IPS-15b (cell line): ENCODE data around the gene ERLEC1.
"Not testable (repeated sequence)": the region's sequence is repeated elsewhere in the genome, so short reads cannot be mapped to it uniquely, and the experiment has no call there.

Experiments used
- H3K27me3 ChIP-seq: one replicate; pipeline ENCODE4 v1.6.1; 2013; ENCODE audit warnings: low read length; ENCODE audit not compliant: control insufficient read depth, insufficient read depth
- H3K36me3 ChIP-seq: one replicate; pipeline ENCODE4 v1.6.1; 2013; ENCODE audit warnings: low read length; ENCODE audit not compliant: control insufficient read depth, insufficient read depth
- H3K4me1 ChIP-seq: one replicate; pipeline ENCODE4 v1.6.1; 2013; ENCODE audit warnings: mild to moderate bottlenecking, low read length; ENCODE audit not compliant: control insufficient read depth, insufficient read depth
- H3K4me3 ChIP-seq: one replicate; pipeline ENCODE4 v1.5.1; 2013; ENCODE audit warnings: low read depth, low read length
- H3K9ac ChIP-seq: one replicate; pipeline ENCODE4 v1.6.1; 2013; ENCODE audit warnings: low read depth, mild to moderate bottlenecking, low read length
- H3K9me3 ChIP-seq: one replicate; pipeline ENCODE4 v1.6.1; 2013; ENCODE audit warnings: mild to moderate bottlenecking, low read length; ENCODE audit not compliant: control insufficient read depth, insufficient read depth

The ERLEC1 gene

DNA sequence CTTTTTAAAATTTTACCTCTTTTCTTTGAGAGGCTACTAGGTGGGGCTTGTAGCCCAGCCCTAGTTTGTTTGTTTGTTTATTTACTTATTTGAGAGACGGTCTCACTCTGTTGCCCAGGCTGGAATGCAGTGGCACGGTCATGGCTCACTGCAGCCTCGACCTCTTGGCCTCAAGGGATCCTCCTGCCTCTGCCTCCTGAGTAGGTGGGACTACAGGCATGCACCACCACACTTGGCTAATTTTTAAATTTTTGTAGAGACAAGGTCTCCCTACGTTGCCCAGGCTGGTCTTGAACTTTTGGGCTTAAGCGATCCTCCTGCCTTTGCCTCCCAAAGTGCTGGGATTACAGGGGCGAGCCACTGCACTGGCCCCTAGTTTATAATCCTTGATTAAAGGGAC lies 35.0 kb downstream of the ERLEC1 start:
- Histone ChIP-seq H3K9me3 (no peaks in the 10 kb centered on the region), H3K4me3 (no peak overlapping the region), H3K9ac (no peak overlapping the region), H3K27me3 (no peaks in the 10 kb centered on the region), H3K36me3 (no peaks in the 10 kb centered on the region), H3K4me1 (peaks cover 8% of the 10 kb centered on the region)

DNA sequence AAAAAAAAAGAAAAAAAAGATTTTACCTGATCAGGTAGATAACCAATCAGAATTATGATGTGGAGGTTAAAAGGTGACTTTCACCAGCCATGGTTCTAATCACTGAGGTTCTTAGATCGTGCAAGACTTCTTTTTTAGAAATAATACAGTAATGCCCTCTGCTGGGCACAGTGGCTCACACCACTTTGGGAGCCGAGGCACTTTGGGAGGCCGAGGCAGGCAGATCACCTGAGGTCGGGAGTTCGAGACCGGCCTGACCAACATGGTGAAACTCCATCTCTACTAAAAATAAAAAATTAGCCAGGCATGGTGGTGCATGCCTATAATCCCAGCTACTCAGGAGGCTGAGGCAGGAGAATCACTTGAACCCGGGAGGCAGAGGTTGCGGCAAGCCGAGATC lies 36.8 kb downstream of the ERLEC1 start:
- H3K36me3 ChIP-seq, H3K9me3 ChIP-seq, H3K4me1 ChIP-seq, H3K27me3 ChIP-seq, H3K4me3 ChIP-seq, H3K9ac ChIP-seq: not testable (repeated sequence)

DNA sequence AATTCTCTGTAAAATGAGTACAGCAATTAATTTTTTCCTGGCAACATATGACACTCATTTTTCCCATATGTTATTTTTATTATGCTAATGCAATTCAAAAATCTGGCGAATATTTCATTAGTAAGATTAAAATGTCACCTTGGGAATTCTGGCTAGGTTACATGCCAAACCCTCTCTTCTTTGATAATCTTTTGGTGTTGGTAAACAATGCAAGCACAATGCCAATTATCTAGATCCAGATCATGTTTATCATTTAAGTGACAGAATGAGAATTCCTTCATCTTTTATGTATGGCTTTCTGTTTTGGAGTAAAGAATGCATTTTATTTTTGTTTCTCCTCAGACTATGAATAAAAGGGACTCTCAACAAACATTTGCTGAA lies 39.2 kb downstream of the ERLEC1 start:
- Histone ChIP-seq H3K9me3 (no peaks in the 10 kb centered on the region), H3K27me3 (no peaks in the 10 kb centered on the region), H3K36me3 (no peaks in the 10 kb centered on the region), H3K4me1 (peaks cover 7% of the 10 kb centered on the region), H3K4me3 (no peak overlapping the region), H3K9ac (no peak overlapping the region)

DNA sequence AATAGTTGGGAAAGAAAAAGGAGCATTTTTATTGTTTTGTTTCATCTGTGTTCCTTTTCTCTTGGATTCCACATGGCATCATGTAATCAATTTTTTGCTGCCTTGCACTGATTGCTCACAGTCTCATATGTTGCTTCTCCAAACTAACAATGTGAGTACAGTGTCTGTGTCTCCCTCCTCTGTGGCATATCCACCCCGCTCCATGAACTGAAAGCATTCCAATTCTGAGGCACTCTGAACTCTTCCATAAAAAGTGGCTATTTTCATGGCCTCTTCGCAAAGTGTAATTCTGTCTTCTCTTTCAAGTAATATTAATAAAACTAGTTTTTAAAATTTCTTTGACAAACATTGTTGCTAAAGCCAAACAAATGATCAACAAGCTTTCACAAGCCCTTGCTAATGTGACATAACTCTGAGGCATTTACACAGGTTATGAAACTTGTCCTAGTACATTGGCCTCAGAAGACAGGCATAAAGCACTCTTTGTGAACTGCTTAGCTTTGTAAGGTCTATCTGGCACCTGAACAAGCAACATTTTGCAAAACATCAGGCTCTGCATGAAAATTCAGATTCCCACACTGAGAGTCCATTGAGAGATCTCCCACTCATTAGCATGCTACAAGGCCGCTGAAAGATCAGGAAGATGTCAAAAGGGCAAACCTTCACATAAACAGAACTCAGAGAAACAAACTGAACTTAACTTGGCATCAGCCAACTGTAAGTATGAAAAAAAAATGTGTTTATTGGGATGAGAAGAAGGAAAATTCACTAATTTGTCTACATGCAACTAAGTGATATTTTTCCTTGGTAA lies 39.9 kb downstream of the ERLEC1 start:
- no peak overlapping the region for H3K4me3 ChIP-seq
- no peaks in the 10 kb centered on the region for H3K9me3 ChIP-seq
- H3K9ac ChIP-seq = no peak overlapping the region
- peaks cover 7% of the 10 kb centered on the region for H3K4me1 ChIP-seq
- no peaks in the 10 kb centered on the region for H3K36me3 ChIP-seq
- no peaks in the 10 kb centered on the region for H3K27me3 ChIP-seq

DNA sequence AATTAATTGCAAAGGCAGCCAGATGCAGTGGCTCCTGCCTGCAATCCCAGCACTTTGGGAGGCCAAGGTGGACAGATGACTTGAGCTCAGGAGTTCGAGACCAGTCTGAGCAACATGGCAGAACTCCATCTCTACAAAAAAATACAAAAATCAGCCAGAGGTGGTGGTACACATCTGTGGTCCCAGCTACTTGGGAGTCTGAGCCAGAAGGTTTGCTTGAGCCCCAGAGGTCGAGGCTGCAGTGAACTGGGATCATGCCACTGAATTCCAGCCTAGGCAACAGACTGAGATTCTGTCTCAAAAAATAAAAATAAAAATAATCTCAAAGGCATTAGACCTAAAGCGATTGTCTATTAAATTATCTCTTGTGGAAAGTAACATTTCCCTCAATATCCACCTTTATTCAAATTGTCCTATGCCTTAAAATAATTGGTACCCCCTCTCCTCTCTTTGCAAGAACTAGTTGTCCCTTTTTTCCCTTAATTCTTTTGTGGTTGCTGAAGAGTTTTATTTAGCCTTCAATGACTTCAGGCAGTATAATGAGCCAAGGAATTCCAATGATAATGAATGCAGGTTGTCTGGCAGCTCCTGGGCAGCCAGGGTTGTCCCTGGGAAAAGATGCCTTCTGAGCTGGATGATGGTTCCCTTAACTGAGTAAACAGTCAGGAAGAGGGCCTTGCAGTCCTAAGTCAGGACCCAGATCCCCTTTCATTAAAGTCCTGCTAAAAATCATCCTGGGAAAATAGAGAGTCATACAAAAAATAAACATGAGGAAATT lies 40.7 kb downstream of the ERLEC1 start:
- no peak overlapping the region for H3K9ac ChIP-seq
- no peaks in the 10 kb centered on the region for H3K36me3 ChIP-seq
- no peaks in the 10 kb centered on the region for H3K27me3 ChIP-seq
- H3K4me1 ChIP-seq = peaks cover 7% of the 10 kb centered on the region
- no peak overlapping the region for H3K4me3 ChIP-seq
- H3K9me3 ChIP-seq = no peaks in the 10 kb centered on the region

DNA sequence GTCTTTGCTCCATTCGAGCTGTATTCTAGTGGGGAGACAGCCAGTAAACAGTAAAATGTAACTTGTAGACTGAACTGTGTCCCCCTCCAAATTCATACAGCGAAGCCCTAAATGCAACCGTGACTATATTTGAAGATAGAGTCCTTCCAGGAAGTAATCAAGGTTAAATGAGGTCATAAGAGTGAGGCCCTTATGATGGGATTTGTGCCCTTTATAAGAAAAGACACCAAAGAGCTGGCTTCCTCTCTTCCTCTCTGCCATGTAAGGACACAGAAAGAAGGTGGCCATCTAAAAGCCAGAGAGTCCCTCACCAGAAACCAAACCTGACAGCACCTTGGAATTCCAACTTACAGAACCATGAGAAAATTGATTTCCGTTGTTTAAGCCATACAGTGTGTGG lies 41.5 kb downstream of the ERLEC1 start:
- H3K4me3 ChIP-seq = no peak overlapping the region
- H3K27me3 ChIP-seq = no peaks in the 10 kb centered on the region
- no peaks in the 10 kb centered on the region for H3K36me3 ChIP-seq
- no peaks in the 10 kb centered on the region for H3K9me3 ChIP-seq
- peaks cover 7% of the 10 kb centered on the region for H3K4me1 ChIP-seq
- no peak overlapping the region for H3K9ac ChIP-seq

DNA sequence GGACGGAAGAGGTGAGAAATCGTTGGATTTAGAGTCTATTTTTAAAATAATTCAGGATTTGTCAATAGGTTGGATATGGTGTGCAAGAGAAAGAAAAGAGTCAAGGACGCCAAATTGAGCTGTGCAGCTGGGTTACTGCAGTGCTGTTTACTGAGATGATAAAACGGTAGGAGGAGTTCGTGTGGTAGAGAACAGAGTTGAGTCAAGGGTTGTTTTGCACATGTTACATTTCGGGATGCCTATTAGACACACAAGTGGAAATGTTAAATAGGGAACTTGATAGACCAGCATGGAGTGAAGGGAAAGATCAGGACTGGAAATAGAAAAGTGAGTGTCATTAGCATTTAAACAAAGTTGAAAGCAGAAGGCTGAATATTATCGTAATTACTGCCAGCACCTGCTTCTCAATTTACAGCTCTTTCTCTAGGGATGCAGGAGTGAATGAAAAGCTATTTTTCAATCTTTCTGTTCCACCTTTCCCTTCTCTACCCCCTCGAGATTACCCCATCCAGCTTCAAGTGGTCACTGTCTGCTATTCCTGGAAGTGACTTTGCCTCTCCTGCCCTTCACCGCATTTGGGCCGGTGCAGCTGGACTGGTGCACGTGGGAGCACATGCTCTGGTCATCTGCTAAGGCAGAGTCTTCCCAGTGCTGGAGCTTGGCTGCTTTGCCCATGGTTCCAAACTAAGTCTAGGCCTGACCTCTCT lies 42.6 kb downstream of the ERLEC1 start:
- H3K4me1 ChIP-seq = peaks cover 7% of the 10 kb centered on the region
- no peak overlapping the region for H3K9ac ChIP-seq
- H3K4me3 ChIP-seq = no peak overlapping the region
- no peaks in the 10 kb centered on the region for H3K36me3 ChIP-seq
- no peaks in the 10 kb centered on the region for H3K27me3 ChIP-seq
- H3K9me3 ChIP-seq = no peaks in the 10 kb centered on the region

DNA sequence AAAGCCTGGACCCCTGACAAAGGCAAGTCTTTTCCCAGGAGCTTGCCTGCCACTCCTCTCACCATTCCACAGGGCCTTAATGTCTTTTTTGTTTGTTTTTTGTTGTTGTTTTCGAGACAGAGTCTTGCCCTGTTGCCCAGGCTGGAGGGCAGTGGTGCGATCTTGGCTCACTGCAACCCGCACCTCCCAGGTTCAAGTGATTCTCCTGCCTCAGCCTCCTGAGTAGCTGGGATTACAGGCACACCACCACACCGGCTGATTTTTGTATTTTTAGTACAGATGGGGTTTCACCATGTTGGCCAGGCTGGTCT lies 43.1 kb downstream of the ERLEC1 start:
- H3K4me1 ChIP-seq, H3K9me3 ChIP-seq, H3K9ac ChIP-seq, H3K36me3 ChIP-seq, H3K4me3 ChIP-seq, H3K27me3 ChIP-seq: not testable (repeated sequence)

DNA sequence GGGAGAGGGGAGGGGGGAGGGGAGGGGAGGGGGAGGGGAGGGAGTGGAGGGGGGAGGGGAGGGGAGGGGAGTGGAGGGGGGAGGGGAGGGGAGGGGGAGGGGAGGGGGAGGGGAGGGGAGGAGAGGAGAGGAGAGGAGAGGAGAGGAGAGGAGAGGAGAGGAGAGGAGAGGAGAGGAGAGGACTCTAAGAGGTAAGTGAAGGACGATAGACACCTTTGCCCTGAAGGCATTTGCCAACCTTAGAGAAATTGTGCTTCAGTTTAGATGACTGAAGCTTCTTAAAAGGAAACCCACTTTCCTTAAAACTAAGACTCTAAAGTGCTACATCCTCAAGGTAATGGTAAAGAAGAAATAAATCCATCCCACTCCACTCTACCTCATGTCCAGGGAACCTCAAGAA lies 53.7 kb downstream of the ERLEC1 start:
- no peak overlapping the region for H3K4me3 ChIP-seq
- no peaks in the 10 kb centered on the region for H3K27me3 ChIP-seq
- no peak overlapping the region for H3K9ac ChIP-seq
- no peaks in the 10 kb centered on the region for H3K4me1 ChIP-seq
- H3K9me3 ChIP-seq = no peaks in the 10 kb centered on the region
- H3K36me3 ChIP-seq = no peaks in the 10 kb centered on the region

DNA sequence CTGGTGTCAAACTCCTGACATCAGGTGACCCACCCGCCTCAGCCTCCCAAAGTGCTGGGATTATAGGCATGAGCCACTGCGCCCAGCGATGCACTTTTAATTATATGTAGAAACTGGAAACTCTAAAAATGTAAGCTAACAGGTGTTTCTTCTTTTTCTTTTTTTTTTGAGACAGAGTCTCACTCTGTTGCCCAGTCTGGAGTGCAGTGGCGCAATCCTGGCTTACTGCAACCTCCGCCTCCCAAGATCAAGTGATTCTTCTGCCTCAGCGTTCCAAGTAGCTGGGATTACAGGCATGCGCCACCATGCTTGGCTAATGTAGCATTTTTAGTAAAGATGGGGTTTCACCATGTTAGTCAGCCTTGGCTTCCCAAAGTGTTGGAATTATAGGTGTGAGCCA lies 54.8 kb downstream of the ERLEC1 start:
- H3K4me3 ChIP-seq, H3K4me1 ChIP-seq, H3K27me3 ChIP-seq: not testable (repeated sequence)

DNA sequence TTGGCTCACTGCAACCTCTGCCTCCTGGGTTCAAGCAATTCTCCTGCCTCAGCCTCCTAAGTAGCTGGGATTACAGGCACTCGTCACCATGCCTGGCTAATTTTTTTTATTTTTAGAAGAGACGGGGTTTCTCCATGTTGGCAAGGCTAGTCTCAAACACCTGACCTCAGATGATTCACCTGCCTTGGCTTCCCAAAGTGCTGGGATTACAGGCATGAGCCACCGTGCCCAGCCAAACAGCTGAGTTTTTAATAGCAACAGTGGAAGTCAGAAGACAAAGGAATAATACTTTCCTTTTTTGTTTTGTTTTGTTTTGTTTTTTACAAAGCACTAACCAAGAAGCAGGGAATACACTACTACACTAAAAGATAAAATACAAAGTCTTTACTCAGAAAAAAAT lies 56.0 kb downstream of the ERLEC1 start:
- H3K27me3 ChIP-seq = no peaks in the 10 kb centered on the region
- no peaks in the 10 kb centered on the region for H3K9me3 ChIP-seq
- no peak overlapping the region for H3K4me3 ChIP-seq
- no peaks in the 10 kb centered on the region for H3K36me3 ChIP-seq
- no peaks in the 10 kb centered on the region for H3K4me1 ChIP-seq
- no peak overlapping the region for H3K9ac ChIP-seq

More for the DNA sequence above, 54.8 kb downstream of the ERLEC1 start:
- not testable (repeated sequence) for H3K9ac ChIP-seq, H3K36me3 ChIP-seq, H3K9me3 ChIP-seq

DNA sequence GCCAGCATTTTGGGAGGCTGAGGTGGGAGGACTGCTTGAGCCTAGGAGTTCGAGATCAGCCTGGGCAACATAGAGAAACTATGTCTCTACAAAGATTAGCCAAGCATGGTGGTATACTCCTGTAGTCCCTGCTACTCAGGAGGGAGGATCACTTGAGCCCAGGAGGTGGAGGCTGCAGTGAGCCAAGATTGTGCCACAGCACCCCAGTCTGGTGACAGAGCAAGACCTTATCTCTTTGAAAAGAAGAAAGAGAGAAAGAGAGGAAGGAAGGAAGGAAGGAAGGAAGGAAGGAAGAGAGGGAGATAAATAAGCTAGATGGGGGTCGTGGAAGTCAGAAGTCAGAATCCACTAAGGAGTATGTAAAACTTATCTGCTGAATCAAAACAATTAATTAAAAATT lies 56.8 kb downstream of the ERLEC1 start:
- no peak overlapping the region for H3K4me3 ChIP-seq
- no peaks in the 10 kb centered on the region for H3K27me3 ChIP-seq
- no peaks in the 10 kb centered on the region for H3K4me1 ChIP-seq
- H3K9ac ChIP-seq = no peak overlapping the region
- H3K36me3 ChIP-seq = no peaks in the 10 kb centered on the region
- H3K9me3 ChIP-seq = no peaks in the 10 kb centered on the region
